ENCODE results near the gene DLX2.

- TF ChIP-seq ZFX (IDR thresholded peaks at IDR 0.05; ENCODE audit: borderline replicate concordance) (no peak), CTCF (IDR thresholded peaks at IDR 0.05) (peak; percentile 19; the same call in 1 of the 2 replicates)
Measured at GRCh38 chr2:172113617-172114016, 10.9 kb upstream of the DLX2 start.
